A673 (cell line): ENCODE data around the gene MAP2K6. TPM values are rescaled to one million over a fixed set of nuclear protein-coding genes. Genes with fewer than 3 reads are reported as not detected.
A peak's percentile ranks its signal among the peaks of the same experiment; 100 is the strongest.

Experiments used
- BruUV-seq: library from RNA; stranded (reverse); fragments of 400-500 nt; replicated peaks from 2 replicates; lab custom pipeline; 2021; lab: Mats Ljungman, UMichigan
- CTCF ChIA-PET: fragments of 300-600 bp; sonication (Branson Sonifier 250); formaldehyde crosslinking; loops from one replicate; lab custom pipeline; 2022; ENCODE audit warnings: antibody characterized with exemption; lab: Charles Lee
- POLR2A ChIA-PET: fragments of 300-600 bp; sonication (Branson Sonifier 250); formaldehyde crosslinking; loops from one replicate; lab custom pipeline; 2022; ENCODE audit warnings: antibody characterized with exemption; ENCODE audit not compliant: low non-redundant PET; lab: Charles Lee
- DNase-seq: peaks from one replicate; pipeline ENCODE4 v3.0.0-alpha.2; 2015; ENCODE audit warnings: low spot score
- H3K27ac ChIP-seq: fragments of 200-600 bp; sonication (generic); 2 replicates; pipeline ENCODE4 v1.5.1; 2016; ENCODE audit warnings: mixed run types, low read depth, mild to moderate bottlenecking, mixed read lengths, antibody characterized with exemption, low read length; ENCODE audit not compliant: poor library complexity, severe bottlenecking
- H3K27me3 ChIP-seq: fragments of 200-600 bp; sonication (generic); replicated peaks from 2 replicates; pipeline ENCODE4 v1.6.1; 2017; ENCODE audit warnings: mixed run types, low read depth, mild to moderate bottlenecking, mixed read lengths, antibody characterized with exemption, low read length; ENCODE audit not compliant: insufficient read depth, poor library complexity
- H3K36me3 ChIP-seq: fragments of 200-600 bp; sonication (generic); 2 replicates; pipeline ENCODE4 v1.6.1; 2016; ENCODE audit warnings: mixed run types, mild to moderate bottlenecking, mixed read lengths, antibody characterized with exemption, low read length; ENCODE audit not compliant: insufficient read depth, poor library complexity, severe bottlenecking
- H3K4me1 ChIP-seq: fragments of 200-600 bp; sonication (generic); 2 replicates; pipeline ENCODE4 v1.6.1; 2017; ENCODE audit warnings: mixed run types, mild to moderate bottlenecking, mixed read lengths, antibody characterized with exemption, low read length; ENCODE audit not compliant: insufficient read depth, poor library complexity, severe bottlenecking
- H3K4me3 ChIP-seq: fragments of 200-600 bp; sonication (generic); 2 replicates; pipeline ENCODE4 v1.5.1; 2016; ENCODE audit warnings: low read depth, mixed run types, mild to moderate bottlenecking, mixed read lengths, low read length; ENCODE audit not compliant: poor library complexity, severe bottlenecking
- H3K9me3 ChIP-seq: fragments of 200-600 bp; sonication (generic); 2 replicates; pipeline ENCODE4 v1.6.1; 2016; ENCODE audit warnings: mixed run types, low read depth, mild to moderate bottlenecking, mixed read lengths, antibody characterized with exemption, low read length; ENCODE audit not compliant: poor library complexity, severe bottlenecking
- CTCF ChIP-seq: fragments of 300-800, 200-600 bp; sonication (generic); conservative IDR thresholded peaks from 2 replicates; pipeline ENCODE4 v1.5.1; 2017; ENCODE audit warnings: low read depth, mild to moderate bottlenecking, antibody characterized with exemption, low read length, moderate library complexity, mixed read lengths
- EZH2 ChIP-seq: fragments of 200-600 bp; sonication (generic); IDR thresholded peaks from 2 replicates; pipeline ENCODE4 v1.6.1; 2017; ENCODE audit warnings: borderline replicate concordance, low read depth, mild to moderate bottlenecking, mixed read lengths, antibody characterized with exemption, low read length; ENCODE audit not compliant: poor library complexity, severe bottlenecking
- intact Hi-C: fragments of 100-400 bp; cut with micrococcal nuclease; formaldehyde crosslinking; loops from one replicate; pipeline ENCODE4 v1.10.0; 2022; ENCODE audit not compliant: unreplicated experiment
- total RNA-seq: library from RNA; stranded (reverse); gene quantifications from 2 replicates; pipeline ENCODE4 v1.2.3, GENCODE V29; 2021

The MAP2K6 gene
- total RNA-seq, 1 experiment from 2014 or later, result 14.1 TPM

GRCh38 chr17:69423450-69423849 is 9.0 kb downstream of the MAP2K6 start:
- H3K4me1 ChIP-seq, result peaks cover 11% of the 10 kb centered on the region
- no TSS peak for BruUV-seq
- intact Hi-C loops, result no loop called here
- TF ChIP-seq EZH2, result no peak
- TF ChIP-seq CTCF, result no peak
- POLR2A ChIA-PET, result no interaction called here
- no peaks in the 10 kb centered on the region for H3K36me3 ChIP-seq
- peak; percentile 18 for DNase-seq
- CTCF ChIA-PET, result no interaction called here
- no peaks in the 10 kb centered on the region for H3K27me3 ChIP-seq
- H3K4me3 ChIP-seq, result no peak overlapping the region
- no peak overlapping the region for H3K27ac ChIP-seq
- no peaks in the 10 kb centered on the region for H3K9me3 ChIP-seq

DNA sequence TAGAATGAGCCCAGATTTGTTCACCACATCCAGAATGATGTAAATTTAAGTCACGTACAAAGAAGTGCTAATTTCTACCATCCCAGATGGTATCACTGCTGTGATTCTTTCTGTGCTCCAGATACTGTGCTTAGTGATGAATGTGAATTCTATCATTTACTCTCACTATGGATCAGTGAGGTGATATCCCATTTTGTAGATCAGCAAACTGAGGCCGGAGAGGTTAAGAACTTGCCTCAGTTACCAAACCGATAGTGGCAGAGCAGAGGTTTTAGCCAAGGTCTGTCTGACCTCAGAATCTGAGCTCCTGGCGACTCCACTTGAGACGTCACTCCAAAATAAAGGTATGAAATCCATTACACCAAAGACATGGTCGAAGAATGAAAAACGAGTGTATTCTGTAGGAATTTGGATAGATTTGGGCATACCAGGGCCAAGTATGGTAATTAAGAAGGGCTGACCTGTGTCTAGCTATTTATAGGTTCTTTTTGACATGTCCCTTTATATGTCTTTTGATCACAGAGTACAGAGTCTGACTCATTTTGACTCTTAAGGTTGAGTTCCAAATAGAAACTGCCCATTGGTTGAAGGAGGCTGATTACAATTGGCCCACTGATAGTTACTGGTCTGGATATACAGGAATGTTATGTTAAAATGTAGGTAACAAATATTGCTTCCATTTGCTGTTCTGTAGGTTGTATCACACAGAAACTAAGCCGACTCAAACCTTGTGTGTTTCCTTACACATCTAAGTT is 10.0 kb downstream of the MAP2K6 start:
- Histone ChIP-seq H3K36me3 (no peaks in the 10 kb centered on the region), H3K9me3 (no peaks in the 10 kb centered on the region), H3K27me3 (no peaks in the 10 kb centered on the region), H3K27ac (no peak overlapping the region), H3K4me3 (no peak overlapping the region), H3K4me1 (peaks cover 11% of the 10 kb centered on the region)
- no peak for DNase-seq
- BruUV-seq, result no TSS peak
- intact Hi-C loops, result no loop called here
- TF ChIP-seq EZH2 (no peak), CTCF (no peak)
- CTCF ChIA-PET, result no interaction called here
- POLR2A ChIA-PET, result no interaction called here

DNA sequence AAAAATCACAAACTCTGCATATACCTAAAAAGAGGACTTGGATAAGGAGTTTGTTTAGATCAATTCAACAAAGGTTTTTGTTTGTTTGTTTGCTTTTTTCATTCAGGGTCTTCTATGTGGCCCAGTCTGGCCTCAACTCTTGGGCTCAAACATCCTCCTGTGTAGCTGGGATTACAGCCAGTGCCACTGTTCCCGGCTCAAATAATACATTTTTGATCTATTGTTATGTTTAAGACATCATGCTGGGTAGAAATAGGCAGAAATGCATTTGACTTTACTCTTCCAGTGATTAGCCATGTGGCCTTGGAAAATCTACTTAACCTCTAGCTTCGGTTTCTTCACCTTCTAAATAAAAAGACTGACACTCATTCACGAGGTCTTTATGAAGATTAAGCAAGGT is 11.5 kb downstream of the MAP2K6 start:
- intact Hi-C loops, result no loop called here
- POLR2A ChIA-PET, result no interaction called here
- H3K27me3 ChIP-seq, result no peaks in the 10 kb centered on the region
- H3K36me3 ChIP-seq, result no peaks in the 10 kb centered on the region
- TF ChIP-seq CTCF, result no peak
- no peak for TF ChIP-seq EZH2
- H3K4me3 ChIP-seq, result no peak overlapping the region
- peaks cover 9% of the 10 kb centered on the region for H3K4me1 ChIP-seq
- no peak overlapping the region for H3K27ac ChIP-seq
- no peak for DNase-seq
- H3K9me3 ChIP-seq, result no peaks in the 10 kb centered on the region
- CTCF ChIA-PET, result no interaction called here
- BruUV-seq, result no TSS peak
